Measurements from ENCODE around the gene HM13. TPM values are rescaled to one million over a fixed set of nuclear protein-coding genes. Genes with fewer than 3 reads are reported as not detected.
A peak's percentile ranks its signal among the peaks of the same experiment; 100 is the strongest.

The HM13 gene
- polyA plus RNA-seq, 2 of the 4 experiments (the other 2 are of a cell fraction): 164 to 178 TPM

- TF ChIP-seq NFE2L2 (conservative IDR thresholded peaks at IDR 0.05; ENCODE audit: low read length) (no peak), CEBPB (IDR thresholded peaks at IDR 0.05) (no peak), CHD2 (IDR thresholded peaks at IDR 0.05; ENCODE audit: low read length, partially characterized antibody) (no peak), JUNB (IDR thresholded peaks at IDR 0.05) (peak; percentile 88)
Measured at GRCh38 chr20:31560746-31561598, 46.7 kb downstream of the HM13 start (continued).

- WGBS (ENCODE audit: missing lambda C conversion rate): 15% methylated on average over 1 of the region's 1 CpG
- CTCF ChIA-PET: interaction anchor here (0.6 to 31.2 kb wide), 24 partner anchors 2 to 801 kb away, joined by 3 to 966 read pairs (median 5); partner anchors contain the start of genes COX4I2 and ID1
- Histone ChIP-seq H3K4me3 (no peak overlapping the region), H3K27ac (peak overlapping the region; percentile 90 to 97), H3K4me1 (peaks cover 64% of the 10 kb centered on the region), H3K9me3 (no peaks in the 10 kb centered on the region), H3K4me2 (no peak overlapping the region; the same call in 2 of the 3 replicates)
- POLR2A ChIA-PET: interaction anchor here (0.6 to 5.2 kb wide), 8 partner anchors 11 to 162 kb away, joined by 3 to 172 read pairs (median 4); partner anchors contain the start of gene ID1
- no peak for DNase-seq (ENCODE audit: low read depth in 1 of 2, low spot score in 1 of 2)
- TF ChIP-seq JUN (IDR thresholded peaks at IDR 0.05): no peak
- TF ChIP-seq PBX3 (IDR thresholded peaks at IDR 0.05): no peak
- no peak for TF ChIP-seq RFX5 (IDR thresholded peaks at IDR 0.05)
- no peak for TF ChIP-seq GATA3 (IDR thresholded peaks at IDR 0.05; ENCODE audit: borderline replicate concordance)
- no peak for TF ChIP-seq NFE2L2 (conservative IDR thresholded peaks at IDR 0.05; ENCODE audit: low read length)
- TF ChIP-seq ZNF302 (CRISPR knock-in tag; IDR thresholded peaks at IDR 0.05): no peak
- no peak for TF ChIP-seq HOXB5 (CRISPR knock-in tag; IDR thresholded peaks at IDR 0.05)
- no peak for TF ChIP-seq HOXB13 (CRISPR knock-in tag; IDR thresholded peaks at IDR 0.05; ENCODE audit: low read depth)
- no peak for TF ChIP-seq HMGXB4 (CRISPR knock-in tag; IDR thresholded peaks at IDR 0.05; ENCODE audit: borderline replicate concordance)
- no peak for TF ChIP-seq HEYL (CRISPR knock-in tag; IDR thresholded peaks at IDR 0.05)
- TF ChIP-seq ELK1 (IDR thresholded peaks at IDR 0.05; ENCODE audit: low read depth, low read length): no peak
- TF ChIP-seq ZSCAN20 (CRISPR knock-in tag; IDR thresholded peaks at IDR 0.05): no peak
- no peak for TF ChIP-seq CHD4 (IDR thresholded peaks at IDR 0.05; ENCODE audit: borderline replicate concordance)
- TF ChIP-seq MAFK (IDR thresholded peaks at IDR 0.05; ENCODE audit: partially characterized antibody): no peak
- no peak for TF ChIP-seq MAX (IDR thresholded peaks at IDR 0.05)
- no peak for FAIRE-seq
- no peak for ATAC-seq
Measured at GRCh38 chr20:31562241-31562640, 48.0 kb downstream of the HM13 start.

GRCh38 chr20:31564284-31564683 lies 50.0 kb downstream of the HM13 start:
- WGBS (ENCODE audit: missing lambda C conversion rate): 87% methylated on average over 6 of the region's 6 CpGs
- TF ChIP-seq CBX2 (IDR thresholded peaks at IDR 0.05; ENCODE audit: borderline replicate concordance, low read depth) (no peak), ZNF302 (CRISPR knock-in tag; IDR thresholded peaks at IDR 0.05) (no peak), ZFP36 (IDR thresholded peaks at IDR 0.05; ENCODE audit: borderline replicate concordance, partially characterized antibody) (no peak), HDAC2 (IDR thresholded peaks at IDR 0.05) (no peak), ZSCAN20 (CRISPR knock-in tag; IDR thresholded peaks at IDR 0.05) (no peak), HOXB13 (CRISPR knock-in tag; IDR thresholded peaks at IDR 0.05; ENCODE audit: low read depth) (no peak), HEYL (CRISPR knock-in tag; IDR thresholded peaks at IDR 0.05) (no peak), KDM5A (IDR thresholded peaks at IDR 0.05) (no peak), POLR2A (IDR thresholded peaks at IDR 0.05; ENCODE audit: low read length) (no peak), RFX5 (IDR thresholded peaks at IDR 0.05) (no peak), ELK1 (IDR thresholded peaks at IDR 0.05; ENCODE audit: low read depth, low read length) (no peak), TFCP2L1 (CRISPR knock-in tag; IDR thresholded peaks at IDR 0.05) (no peak), CBX8 (IDR thresholded peaks at IDR 0.05) (no peak), FOSB (CRISPR knock-in tag; IDR thresholded peaks at IDR 0.05) (no peak), SMC3 (IDR thresholded peaks at IDR 0.05) (no peak)
- Histone ChIP-seq H3K27ac (peak overlapping the region; percentile 21 to 97; a peak in 4 of 6 replicates), H3K4me3 (no peak overlapping the region), H3K4me2 (no peak overlapping the region), H3K9me3 (no peaks in the 10 kb centered on the region), H3K4me1 (peaks cover 80% of the 10 kb centered on the region)
- no peak for DNase-seq (ENCODE audit: low read depth in 1 of 2, low spot score in 1 of 2)
- ChIA-PET POLR2A (interaction anchor here (5.2 kb wide), 1 partner anchor 41 kb away, joined by 172 read pairs; the partner anchor contains the start of gene ID1), CTCF (interaction anchor here (3.4 to 31.2 kb wide), 6 partner anchors 0 to 160 kb away, joined by 26 to 966 read pairs (median 299); partner anchors contain the start of gene ID1)
- FAIRE-seq: no peak
- no peak for ATAC-seq

Data from A549 (cell line).